SK-N-SH treated with all-trans-retinoic acid at 6 μM for 48 hours (cell line): Measurements from ENCODE around the gene IMPG2.
A peak's percentile ranks its signal among the peaks of the same experiment; 100 is the strongest.

ENCODE experiments used
- ATAC-seq: fragments of 200-7000 bp; cut with Tn5 transposase; 3 replicates; pipeline ENCODE4 v1.9.1; 2020; ENCODE audit warnings: mild to moderate bottlenecking, moderate library complexity
- BACH2 ChIP-seq: fragments of 250-450 bp; sonication (Bioruptor Pico); IDR thresholded peaks from 2 replicates; pipeline ENCODE4 v1.9.0; 2021; ENCODE audit warnings: mild to moderate bottlenecking, borderline replicate concordance
- CREB5 ChIP-seq: fragments of 250-450 bp; sonication (Bioruptor Pico); IDR thresholded peaks from 2 replicates; pipeline ENCODE4 v1.5.1; 2020; ENCODE audit warnings: low read depth, mild to moderate bottlenecking, moderate library complexity
- CSDC2 ChIP-seq: fragments of 250-450 bp; sonication (Bioruptor Pico); IDR thresholded peaks from 2 replicates; pipeline ENCODE4 v1.5.0; 2020; ENCODE audit warnings: mild to moderate bottlenecking, moderate library complexity
- CSRNP3 ChIP-seq: fragments of 250-450 bp; sonication (Bioruptor Pico); IDR thresholded peaks from 2 replicates; pipeline ENCODE4 v1.5.1; 2021; ENCODE audit warnings: mild to moderate bottlenecking, moderate library complexity
- ESRRG ChIP-seq: fragments of 250-450 bp; sonication (Bioruptor Pico); IDR thresholded peaks from 2 replicates; pipeline ENCODE4 v1.6.1; 2021; ENCODE audit warnings: mild to moderate bottlenecking
- GLIS3 ChIP-seq: fragments of 250-450 bp; sonication (Bioruptor Pico); IDR thresholded peaks from 2 replicates; pipeline ENCODE4 v1.5.0; 2020; ENCODE audit warnings: mild to moderate bottlenecking, moderate library complexity
- ISL1 ChIP-seq: fragments of 250-450 bp; sonication (Bioruptor Pico); IDR thresholded peaks from 2 replicates; pipeline ENCODE4 v2.1.2; 2022; ENCODE audit warnings: mild to moderate bottlenecking, moderate library complexity
- OSR1 ChIP-seq: fragments of 250-450 bp; sonication (Bioruptor Pico); IDR thresholded peaks from 2 replicates; pipeline ENCODE4 v1.8.0; 2022; ENCODE audit warnings: moderate library complexity, mild to moderate bottlenecking, inconsistent platforms
- PATZ1 ChIP-seq: fragments of 250-450 bp; sonication (Bioruptor Pico); IDR thresholded peaks from 2 replicates; pipeline ENCODE4 v1.8.0; 2020; ENCODE audit warnings: mild to moderate bottlenecking, moderate library complexity, borderline replicate concordance
- POU6F1 ChIP-seq: fragments of 250-450 bp; sonication (Bioruptor Pico); IDR thresholded peaks from 2 replicates; pipeline ENCODE4 v1.8.0; 2021; ENCODE audit warnings: low read depth, mild to moderate bottlenecking, moderate library complexity, borderline replicate concordance
- PPARA ChIP-seq: fragments of 250-450 bp; sonication (Bioruptor Pico); IDR thresholded peaks from 2 replicates; pipeline ENCODE4 v1.5.0; 2020; ENCODE audit warnings: mild to moderate bottlenecking, borderline replicate concordance
- SNAI2 ChIP-seq: fragments of 250-450 bp; sonication (Bioruptor Pico); IDR thresholded peaks from 2 replicates; pipeline ENCODE4 v1.5.0; 2020; ENCODE audit warnings: mild to moderate bottlenecking, moderate library complexity
- TSHZ2 ChIP-seq: fragments of 250-450 bp; sonication (Bioruptor Pico); IDR thresholded peaks from 2 replicates; pipeline ENCODE4 v1.5.0; 2020; ENCODE audit warnings: mild to moderate bottlenecking, moderate library complexity
- ZC3H10 ChIP-seq: fragments of 250-450 bp; sonication (Bioruptor Pico); IDR thresholded peaks from 2 replicates; pipeline ENCODE4 v1.5.1; 2021; ENCODE audit warnings: mild to moderate bottlenecking, moderate library complexity
- ZFP3 ChIP-seq: fragments of 250-450 bp; sonication (Bioruptor Pico); IDR thresholded peaks from 2 replicates; pipeline ENCODE4 v1.5.0; 2020; ENCODE audit warnings: mild to moderate bottlenecking, moderate library complexity
- ZFP30 ChIP-seq: fragments of 450-650 bp; formaldehyde crosslinking; IDR thresholded peaks from 2 replicates; pipeline ENCODE4 v1.5.0; 2022; ENCODE audit warnings: mild to moderate bottlenecking, moderate library complexity
- ZNF565 ChIP-seq: fragments of 450-650 bp; formaldehyde crosslinking; conservative IDR thresholded peaks from 2 replicates; pipeline ENCODE4 v1.5.0; 2020; ENCODE audit warnings: low read depth, mild to moderate bottlenecking, moderate library complexity
- ZNF70 ChIP-seq: fragments of 450-650 bp; formaldehyde crosslinking; IDR thresholded peaks from 2 replicates; pipeline ENCODE4 v1.5.0; 2020; ENCODE audit warnings: mild to moderate bottlenecking, moderate library complexity

Gene IMPG2

GRCh38 chr3:101182734-101183133 is 137.6 kb downstream of the IMPG2 start:
- no peak for ATAC-seq
- TF ChIP-seq ZFP3 (no peak), CREB5 (CRISPR knock-in tag) (no peak), ISL1 (CRISPR knock-in tag) (no peak), ZFP30 (CRISPR knock-in tag) (no peak)

- no peak for TF ChIP-seq SNAI2 (CRISPR knock-in tag)
- TF ChIP-seq PPARA: no peak
- no peak for TF ChIP-seq GLIS3
- no peak for TF ChIP-seq TSHZ2 (CRISPR knock-in tag)
- no peak for TF ChIP-seq ZC3H10 (CRISPR knock-in tag)
- no peak for TF ChIP-seq ZNF70 (CRISPR knock-in tag)
- TF ChIP-seq BACH2 (CRISPR knock-in tag): no peak
- no peak for TF ChIP-seq CSDC2 (CRISPR knock-in tag)
- TF ChIP-seq ESRRG (CRISPR knock-in tag): no peak
- no peak for TF ChIP-seq CREB5 (CRISPR knock-in tag)
- no peak for TF ChIP-seq CSRNP3 (CRISPR knock-in tag)
- TF ChIP-seq POU6F1 (CRISPR knock-in tag): no peak
- no peak for TF ChIP-seq ZNF565 (CRISPR knock-in tag)
- no peak for ATAC-seq
These were observed 138.6 kb downstream of the IMPG2 start for GRCh38 chr3:101181801-101182200.

- no peak for TF ChIP-seq OSR1
- TF ChIP-seq SNAI2 (CRISPR knock-in tag): no peak
- no peak for TF ChIP-seq GLIS3
- TF ChIP-seq BACH2 (CRISPR knock-in tag): no peak
- TF ChIP-seq ZNF565 (CRISPR knock-in tag): no peak
- TF ChIP-seq POU6F1 (CRISPR knock-in tag): no peak
- TF ChIP-seq CREB5 (CRISPR knock-in tag): no peak
- no peak for TF ChIP-seq TSHZ2 (CRISPR knock-in tag)
- no peak for TF ChIP-seq ZC3H10 (CRISPR knock-in tag)
- no peak for TF ChIP-seq PATZ1 (CRISPR knock-in tag)
- TF ChIP-seq CSRNP3 (CRISPR knock-in tag): no peak
- ATAC-seq: peak; percentile 71
These were observed 140.7 kb downstream of the IMPG2 start for GRCh38 chr3:101179637-101180036.
